Ascending aorta (tissue), 2 donors: ENCODE results near the gene EPN1. TPM values are rescaled to one million over a fixed set of nuclear protein-coding genes. Genes with fewer than 3 reads are reported as not detected.
A peak's percentile ranks its signal among the peaks of the same experiment; 100 is the strongest.

Experiments used
- DNase-seq, 2 donors: peaks; one replicate each; pipeline ENCODE4 v3.0.0-alpha.2; 2019; ENCODE audit warnings: low spot score in 2 of 2
- H3K27ac ChIP-seq, 2 donors: fragments of 200-600 bp; sonication (generic); one replicate each; pipeline ENCODE4 v1.5.1; 2016 to 2017; ENCODE audit warnings: mild to moderate bottlenecking in 1 of 2
- H3K27me3 ChIP-seq: fragments of 200-600 bp; sonication (generic); one replicate; pipeline ENCODE4 v1.5.1; 2017
- H3K36me3 ChIP-seq, 2 donors: fragments of 200-600 bp; sonication (generic); one replicate each; pipeline ENCODE4 v1.5.1; 2016
- H3K4me1 ChIP-seq, 2 donors: fragments of 200-600 bp; sonication (generic); one replicate each; pipeline ENCODE4 v1.5.1; 2016 to 2017; ENCODE audit warnings: mild to moderate bottlenecking in 1 of 2
- H3K4me3 ChIP-seq, 2 donors: fragments of 200-600 bp; sonication (generic); one replicate each; pipeline ENCODE4 v1.5.1; 2016 to 2017; ENCODE audit warnings: mild to moderate bottlenecking in 1 of 2
- H3K9me3 ChIP-seq, 2 donors: fragments of 200-600 bp; sonication (generic); one replicate each; pipeline ENCODE4 v1.5.1; 2016
- intact Hi-C: fragments of 100-400 bp; cut with DNase I; formaldehyde crosslinking; loops from one replicate; pipeline ENCODE4 v1.15.1; 2023
- total RNA-seq: library from RNA; depleted of rRNA; stranded (reverse); fragments of >200 nt; gene quantifications from one replicate; pipeline ENCODE4 v1.1.0, GENCODE V29; 2016
- TF ChIP-seq, protein P1 (sequence below), 3 experiments: fragments of 200-600 bp in 2 of 3; fragments of 450-650 bp in 1 of 3; sonication (generic) in 2 of 3; IDR thresholded peaks; one replicate each; pipeline ENCODE4 v1.5.1; 2016 to 2019; ENCODE audit warnings: antibody characterized with exemption in 3 of 3, mild to moderate bottlenecking in 1 of 3, moderate library complexity in 1 of 3

EPN1 gene
- total RNA-seq, 1 donor from 2014 or later = 122 TPM

DNA sequence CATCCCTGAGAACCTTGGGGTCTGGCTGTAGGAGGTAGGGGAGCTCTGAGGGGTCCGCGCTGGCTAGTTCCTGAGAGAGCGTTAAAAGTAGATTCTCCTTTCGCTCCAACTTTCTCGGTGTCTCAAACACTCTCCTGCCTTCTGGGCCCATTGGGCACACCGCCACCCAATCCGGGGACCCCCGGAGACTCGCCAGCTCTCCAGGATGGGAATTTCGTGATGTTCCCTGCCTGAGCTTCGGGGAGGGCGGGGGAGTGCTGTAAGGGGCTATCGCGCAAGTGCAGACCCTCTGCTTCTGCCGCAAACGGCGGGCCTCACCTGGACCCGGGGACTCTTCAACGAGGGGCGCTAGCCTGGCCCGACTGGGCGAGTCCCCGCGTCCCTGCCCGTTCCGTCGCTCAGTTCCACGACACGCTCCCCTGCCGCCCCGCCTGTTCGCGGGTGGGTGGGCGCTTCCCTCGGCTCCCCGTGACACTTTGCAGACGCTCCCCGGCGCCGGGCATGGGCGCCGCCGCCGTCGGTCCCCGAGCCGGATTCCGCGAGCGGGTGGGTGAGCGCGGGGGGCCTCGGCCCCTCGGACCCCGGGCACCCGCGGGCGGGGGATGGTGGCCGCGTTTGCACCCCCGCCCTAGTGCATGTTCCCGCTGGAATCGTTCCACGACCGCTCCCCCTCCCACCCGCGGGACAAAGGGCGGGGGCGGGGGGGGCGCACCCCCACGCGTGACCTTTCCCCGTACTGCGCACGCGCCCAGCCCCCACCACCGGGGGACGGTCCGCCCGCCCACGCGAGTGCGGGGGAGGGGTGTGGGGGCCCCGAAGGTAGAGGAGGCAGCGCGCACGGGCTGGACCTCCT, 27.1 kb upstream of the EPN1 start, which contains the start of gene CCDC106:
Gene CCDC106, plus strand, starts transcription at position 481 of the 853 bp plus-strand sequence. CDS start 835 bp downstream, outside the sequence.
- Histone ChIP-seq H3K9me3 (no peaks in the 10 kb centered on the region), H3K4me3 (peak within 1 kb of the TSS; percentile 87 to 89), H3K36me3 (peaks cover 3 to 10% of the 10 kb centered on the region in 2 donors), H3K4me1 (peaks cover 5 to 16% of the 10 kb centered on the region in 2 donors), H3K27ac (peak within 1 kb of the TSS; percentile 74 to 80), H3K27me3 (no peaks in the 10 kb centered on the region)
- TF ChIP-seq, protein P1, sequence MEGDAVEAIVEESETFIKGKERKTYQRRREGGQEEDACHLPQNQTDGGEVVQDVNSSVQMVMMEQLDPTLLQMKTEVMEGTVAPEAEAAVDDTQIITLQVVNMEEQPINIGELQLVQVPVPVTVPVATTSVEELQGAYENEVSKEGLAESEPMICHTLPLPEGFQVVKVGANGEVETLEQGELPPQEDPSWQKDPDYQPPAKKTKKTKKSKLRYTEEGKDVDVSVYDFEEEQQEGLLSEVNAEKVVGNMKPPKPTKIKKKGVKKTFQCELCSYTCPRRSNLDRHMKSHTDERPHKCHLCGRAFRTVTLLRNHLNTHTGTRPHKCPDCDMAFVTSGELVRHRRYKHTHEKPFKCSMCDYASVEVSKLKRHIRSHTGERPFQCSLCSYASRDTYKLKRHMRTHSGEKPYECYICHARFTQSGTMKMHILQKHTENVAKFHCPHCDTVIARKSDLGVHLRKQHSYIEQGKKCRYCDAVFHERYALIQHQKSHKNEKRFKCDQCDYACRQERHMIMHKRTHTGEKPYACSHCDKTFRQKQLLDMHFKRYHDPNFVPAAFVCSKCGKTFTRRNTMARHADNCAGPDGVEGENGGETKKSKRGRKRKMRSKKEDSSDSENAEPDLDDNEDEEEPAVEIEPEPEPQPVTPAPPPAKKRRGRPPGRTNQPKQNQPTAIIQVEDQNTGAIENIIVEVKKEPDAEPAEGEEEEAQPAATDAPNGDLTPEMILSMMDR (IDR thresholded peaks at IDR 0.05) = no peak
- DNase-seq = peak in 1 of 2 donors; percentile 81
- intact Hi-C loops = loop anchor here (5.0 kb wide), 1 partner anchor 261 kb away; the partner anchor contains the start of gene RPL28

DNA sequence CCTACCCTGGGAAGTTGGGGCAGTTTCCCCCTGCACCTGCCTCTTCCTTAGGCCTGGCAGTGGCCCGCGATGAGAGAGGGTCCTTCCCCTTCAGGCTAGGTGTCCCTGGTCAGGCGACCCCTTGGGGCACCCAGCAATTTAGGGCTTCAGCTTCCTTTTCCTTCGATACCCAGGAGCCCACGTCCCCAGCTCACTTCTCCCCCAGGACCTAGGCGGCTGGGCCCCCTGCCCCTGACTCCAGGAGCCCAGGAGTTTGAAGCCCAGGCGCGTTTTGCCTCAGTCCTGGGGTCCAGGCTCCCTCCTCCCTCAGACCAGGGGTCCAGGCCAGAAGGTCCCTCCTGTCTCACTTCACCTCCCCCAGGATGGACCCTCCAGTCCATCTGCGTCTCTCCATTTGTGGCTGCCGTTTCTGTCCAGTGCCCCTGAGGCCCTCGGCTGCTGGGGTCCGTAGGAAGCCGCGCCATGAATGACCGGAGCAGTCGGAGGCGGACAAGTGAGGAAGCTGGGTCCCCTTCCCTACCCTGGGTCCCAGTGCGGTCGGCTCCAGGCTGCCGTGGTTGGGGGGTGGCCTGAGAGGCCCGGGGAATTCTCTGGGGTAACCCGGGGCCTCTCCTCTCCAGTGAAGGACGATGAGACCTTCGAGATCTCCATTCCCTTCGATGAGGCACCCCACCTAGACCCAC, 26.3 kb upstream of the EPN1 start:
- intact Hi-C loops = loop anchor here (5.0 kb wide), 1 partner anchor 261 kb away; the partner anchor contains the start of gene RPL28
- no peak for DNase-seq
- Histone ChIP-seq H3K27ac (peak overlapping the region; percentile 74 to 80), H3K4me1 (peaks cover 3 to 16% of the 10 kb centered on the region in 2 donors), H3K4me3 (peak overlapping the region; percentile 87 to 89), H3K36me3 (peaks cover 3 to 10% of the 10 kb centered on the region in 2 donors), H3K9me3 (no peaks in the 10 kb centered on the region), H3K27me3 (no peaks in the 10 kb centered on the region)
- TF ChIP-seq, protein P1 (IDR thresholded peaks at IDR 0.05) = peak in 1 of 3 experiments; percentile 7

DNA sequence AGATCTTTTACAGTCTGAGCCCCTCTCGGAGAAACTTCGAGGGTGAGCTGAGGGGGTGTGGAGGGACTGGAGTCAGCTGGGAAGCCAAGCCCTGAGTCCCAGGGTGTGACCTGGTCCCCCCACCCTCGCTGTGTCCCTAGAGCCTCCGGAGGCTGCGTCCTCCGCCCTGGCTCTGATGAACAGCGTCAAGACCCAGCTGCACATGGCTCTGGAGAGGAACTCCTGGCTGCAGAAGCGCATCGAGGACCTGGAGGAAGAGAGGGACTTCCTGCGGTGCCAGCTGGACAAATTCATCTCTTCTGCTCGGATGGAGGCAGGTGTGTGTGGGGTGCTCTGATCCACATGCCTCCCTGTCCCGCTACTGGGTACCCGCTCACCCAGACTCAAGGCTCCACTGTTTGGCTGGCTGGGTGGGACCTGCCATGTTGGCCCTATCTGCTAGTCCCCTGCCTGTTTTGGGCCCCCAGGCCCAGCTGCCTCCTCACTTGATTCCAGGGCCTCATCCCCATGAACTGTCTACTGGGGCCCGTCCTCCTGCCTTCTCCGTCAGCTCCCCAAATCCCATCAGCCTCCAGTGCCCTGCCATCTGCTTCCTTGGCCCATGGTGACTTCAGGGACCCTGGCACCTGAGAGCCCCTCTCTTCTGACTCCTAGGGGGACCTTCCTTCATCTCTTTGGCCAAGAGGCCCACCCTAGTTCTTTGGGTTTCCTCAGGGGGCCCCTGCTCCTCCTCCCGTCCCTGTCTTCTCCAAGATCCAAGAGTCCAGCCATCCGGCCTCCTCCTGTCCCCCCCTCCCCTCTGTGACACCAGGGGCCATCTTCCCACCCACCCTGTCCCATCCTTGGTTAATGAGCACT, 25.5 kb upstream of the EPN1 start:
- no peak for DNase-seq
- intact Hi-C loops = loop anchor here (5.0 to 10.0 kb wide), 4 partner anchors 262 to 1455 kb away; partner anchors contain the start of genes LENG8, PPP1R12C, RPL28 and TSEN34
- H3K4me1 ChIP-seq = peaks cover 0 to 12% of the 10 kb centered on the region in 2 donors
- H3K4me3 ChIP-seq = peak overlapping the region; percentile 87 to 89
- H3K27ac ChIP-seq = peak overlapping the region; percentile 74 to 80
- H3K27me3 ChIP-seq = no peaks in the 10 kb centered on the region
- TF ChIP-seq, protein P1 (IDR thresholded peaks at IDR 0.05) = no peak
- peaks cover 3 to 10% of the 10 kb centered on the region in 2 donors for H3K36me3 ChIP-seq
- H3K9me3 ChIP-seq = no peaks in the 10 kb centered on the region

DNA sequence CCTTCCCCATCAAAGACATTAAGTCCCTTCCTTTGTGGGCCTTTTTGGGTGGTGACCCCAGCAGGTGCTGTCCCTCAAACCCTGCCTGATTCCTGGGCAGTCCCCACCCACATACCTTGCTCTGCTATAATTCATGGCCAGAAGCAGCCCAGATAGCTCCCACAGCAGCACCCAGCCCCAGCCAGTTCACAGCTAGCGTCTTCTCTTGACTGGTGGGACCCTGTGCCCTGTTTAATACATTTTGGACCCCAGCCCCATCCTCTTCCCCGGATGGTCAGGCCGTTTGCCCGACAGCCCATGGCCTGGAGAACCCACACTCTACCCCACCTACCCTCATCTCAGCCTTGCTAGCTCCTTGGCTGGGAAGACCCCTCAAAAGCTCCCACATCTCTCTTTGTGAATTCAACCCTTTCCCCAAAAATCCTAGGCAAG, 24.9 kb upstream of the EPN1 start:
- H3K27ac ChIP-seq = no peak overlapping the region
- no peak overlapping the region for H3K4me3 ChIP-seq
- no peaks in the 10 kb centered on the region for H3K27me3 ChIP-seq
- H3K4me1 ChIP-seq = peaks cover 0 to 10% of the 10 kb centered on the region in 2 donors
- no peaks in the 10 kb centered on the region for H3K9me3 ChIP-seq
- intact Hi-C loops = loop anchor here (5.0 to 10.0 kb wide), 3 partner anchors 535 to 1455 kb away; partner anchors contain the start of genes LENG8, PPP1R12C and TSEN34
- no peak for DNase-seq
- TF ChIP-seq, protein P1 (IDR thresholded peaks at IDR 0.05) = no peak
- H3K36me3 ChIP-seq = peaks cover 3 to 5% of the 10 kb centered on the region in 2 donors
